Testis (tissue), 2 donors: Measurements from ENCODE around the gene DNAJB2.

Experiments used
- CTCF ChIP-seq, 3 experiments: fragments of 450-650 bp in 2 of 3; fragments of 200-600 bp in 1 of 3; sonication (generic) in 1 of 3; IDR thresholded peaks; one replicate each; pipeline ENCODE4 v1.5.1; 2016 to 2019; ENCODE audit warnings: antibody characterized with exemption in 3 of 3, mild to moderate bottlenecking in 2 of 3, moderate library complexity in 1 of 3
- POLR2A ChIP-seq: fragments of 450-650 bp; IDR thresholded peaks from one replicate; pipeline ENCODE4 v1.6.1; 2017; ENCODE audit warnings: antibody characterized with exemption, mild to moderate bottlenecking, moderate library complexity

GRCh38 chr2:219302412-219302968 is 23.3 kb downstream of the DNAJB2 start:
- TF ChIP-seq CTCF (IDR thresholded peaks at IDR 0.05), result no peak
- TF ChIP-seq POLR2A, result no peak
